GM12878 (cell line): ENCODE measurements around the gene SLC45A2. TPM values are rescaled to one million over a fixed set of nuclear protein-coding genes. Genes with fewer than 3 reads are reported as not detected.
A peak's percentile ranks its signal among the peaks of the same experiment; 100 is the strongest.

Source experiments
- ATAC-seq: fragments of 200-7000 bp; cut with Tn5 transposase; 3 replicates; pipeline ENCODE4 v1.9.1; 2020; ENCODE audit warnings: mild to moderate bottlenecking, moderate library complexity
- BruUV-seq: library from RNA; stranded (reverse); fragments of 400-500 nt; replicated peaks from 2 replicates; lab custom pipeline; 2021; lab: Mats Ljungman, UMichigan
- CTCF ChIA-PET: fragments of 300-600 bp; sonication (Branson Sonifier 250); formaldehyde crosslinking; extraction: SDS; loops from one replicate; lab custom pipeline; 2021; ENCODE audit warnings: inconsistent platforms; lab: Yijun Ruan, JAX
- POLR2A ChIA-PET: fragments of 350-600 bp; formaldehyde crosslinking; extraction: SDS; loops from one replicate; lab custom pipeline; 2021; ENCODE audit warnings: inconsistent platforms; lab: Charles Lee
- RAD21 ChIA-PET: fragments of 300-600 bp; sonication (Branson Sonifier 250); formaldehyde crosslinking; loops from one replicate; lab custom pipeline; 2023; ENCODE audit warnings: antibody characterized with exemption; ENCODE audit not compliant: unreplicated experiment; lab: Charles Lee
- SMC1A ChIA-PET: fragments of 300-600 bp; sonication (Branson Sonifier 250); formaldehyde crosslinking; loops from one replicate; lab custom pipeline; 2023; ENCODE audit not compliant: unreplicated experiment, uncharacterized antibody; lab: Charles Lee
- DNase-seq: peaks from one replicate; pipeline ENCODE4 v3.0.0-alpha.2; 2011; ENCODE audit warnings: low read depth, low spot score
- FAIRE-seq: peaks from 3 replicates; lab custom pipeline; 2011; peaks lifted over from hg19 to GRCh38; lab: Jason Lieb, UNC
- H2AFZ ChIP-seq: 2 replicates; pipeline ENCODE4 v1.6.0; 2011; ENCODE audit warnings: low read depth, low read length, control low read depth; ENCODE audit not compliant: control insufficient read depth
- H3K27ac ChIP-seq: 2 replicates; pipeline ENCODE4 v1.5.1; 2011; ENCODE audit warnings: control low read depth; ENCODE audit not compliant: control insufficient read depth, insufficient read depth
- H3K27me3 ChIP-seq, 2 experiments: replicated peaks in 1 of 2; 2 replicates each; pipeline versions ENCODE4 v1.6.0 to v1.6.1; 2011; ENCODE audit warnings: low read length in 1 of 2; ENCODE audit not compliant: control insufficient read depth in 2 of 2, insufficient read depth in 2 of 2
- H3K36me3 ChIP-seq, 2 experiments: 2 replicates each; pipeline ENCODE4 v1.5.1; 2011; ENCODE audit warnings: low read length in 1 of 2; ENCODE audit not compliant: control insufficient read depth in 2 of 2, insufficient read depth in 2 of 2
- H3K4me1 ChIP-seq: 2 replicates; pipeline ENCODE4 v1.6.1; 2011; ENCODE audit warnings: mild to moderate bottlenecking, low read length, moderate library complexity, mixed read lengths; ENCODE audit not compliant: control insufficient read depth, insufficient read depth
- H3K4me2 ChIP-seq: 2 replicates; pipeline ENCODE4 v1.6.0; 2011; ENCODE audit warnings: control low read depth; ENCODE audit not compliant: control insufficient read depth, insufficient read depth
- H3K4me3 ChIP-seq: fragments of 200-600 bp; sonication (generic); 2 replicates; pipeline ENCODE4 v1.5.1; 2016
- H3K79me2 ChIP-seq: 2 replicates; pipeline ENCODE4 v1.6.0; 2011; ENCODE audit warnings: low read length; ENCODE audit not compliant: control insufficient read depth, insufficient read depth
- H3K9ac ChIP-seq: 2 replicates; pipeline ENCODE4 v1.8.0; 2011; ENCODE audit warnings: low read length, control low read depth, mixed read lengths; ENCODE audit not compliant: control insufficient read depth, insufficient read depth
- H3K9me3 ChIP-seq: replicated peaks from 3 replicates; pipeline ENCODE4 v1.5.1; 2011; ENCODE audit warnings: mild to moderate bottlenecking, low read length; ENCODE audit not compliant: control insufficient read depth, insufficient read depth
- H4K20me1 ChIP-seq: 2 replicates; pipeline ENCODE4 v1.6.0; 2011; ENCODE audit not compliant: control insufficient read depth, insufficient read depth
- BCL3 ChIP-seq: IDR thresholded peaks from 2 replicates; pipeline ENCODE4 v1.6.1; 2011; ENCODE audit warnings: borderline replicate concordance, low read depth, mild to moderate bottlenecking, moderate library complexity, low read length; ENCODE audit not compliant: insufficient read depth, poor library complexity, severe bottlenecking
- E2F8 ChIP-seq: fragments of 450-650 bp; IDR thresholded peaks from 2 replicates; pipeline ENCODE4 v1.6.1; 2018; ENCODE audit warnings: mild to moderate bottlenecking, low read depth, moderate library complexity; ENCODE audit not compliant: partially characterized antibody
- ETV6 ChIP-seq, 2 experiments: fragments of 450-650 bp in 1 of 2; IDR thresholded peaks in 1 of 2; conservative IDR thresholded peaks in 1 of 2; 2 replicates each; pipeline ENCODE4 v1.6.1; 2014; ENCODE audit warnings: antibody characterized with exemption in 1 of 2, borderline replicate concordance in 1 of 2, low read depth in 1 of 2, mild to moderate bottlenecking in 1 of 2, moderate library complexity in 1 of 2
- FOXM1 ChIP-seq: IDR thresholded peaks from 2 replicates; pipeline ENCODE4 v1.6.1; 2012; ENCODE audit warnings: low read depth, mild to moderate bottlenecking, inconsistent platforms, low read length, moderate library complexity
- IKZF2 ChIP-seq, 2 experiments: fragments of 450-650 bp; IDR thresholded peaks; 2 replicates each; pipeline ENCODE4 v1.6.1; 2017; ENCODE audit warnings: mild to moderate bottlenecking in 2 of 2, moderate library complexity in 2 of 2
- JUNB ChIP-seq: IDR thresholded peaks from 2 replicates; pipeline ENCODE4 v1.6.1; 2016; ENCODE audit warnings: antibody characterized with exemption, mild to moderate bottlenecking
- MEF2A ChIP-seq: IDR thresholded peaks from 2 replicates; pipeline ENCODE4 v1.6.1; 2011; ENCODE audit warnings: low read depth, mild to moderate bottlenecking, low read length, moderate library complexity; ENCODE audit not compliant: insufficient read depth
- MEF2B ChIP-seq: fragments of 450-650 bp; IDR thresholded peaks from 2 replicates; pipeline ENCODE4 v1.6.1; 2018; ENCODE audit warnings: mild to moderate bottlenecking, moderate library complexity; ENCODE audit not compliant: partially characterized antibody, poor library complexity, severe bottlenecking
- MTA2 ChIP-seq: fragments of 450-650 bp; IDR thresholded peaks from 2 replicates; pipeline ENCODE4 v1.6.1; 2016; ENCODE audit warnings: low read depth, mild to moderate bottlenecking, moderate library complexity
- NFIC ChIP-seq: IDR thresholded peaks from 2 replicates; pipeline ENCODE4 v1.6.1; 2012; ENCODE audit warnings: low read depth, mild to moderate bottlenecking, inconsistent platforms, low read length, moderate library complexity
- PAX5 ChIP-seq: IDR thresholded peaks from 2 replicates; pipeline ENCODE4 v1.6.1; 2011; ENCODE audit warnings: low read depth, low read length, borderline replicate concordance
- ZBTB4 ChIP-seq: fragments of 450-650 bp; formaldehyde crosslinking; IDR thresholded peaks from 2 replicates; pipeline ENCODE4 v1.4.0; 2022; ENCODE audit warnings: mild to moderate bottlenecking, moderate library complexity
- WGBS: methylation state at CpG from one replicate; pipeline ENCODE4 v1.1.6; 2016; ENCODE audit warnings: low lambda C conversion rate; ENCODE audit not compliant: insufficient replicate concordance, insufficient coverage; ENCODE audit errors: missing lambda C conversion rate; 5-methylcytosine and 5-hydroxymethylcytosine counted together
- in situ Hi-C: fragments of 300-500 bp; cut with MboI; formaldehyde crosslinking; loops from 9 replicates; pipeline ENCODE4 v1.14.3; 2018; ENCODE audit warnings: mixed read lengths
- intact Hi-C: fragments of 100-400 bp; cut with micrococcal nuclease; formaldehyde crosslinking; loops from one replicate; pipeline ENCODE4 v1.14.2; 2022; ENCODE audit not compliant: unreplicated experiment
- polyA plus RNA-seq, 11 experiments: library from polyadenylated mRNA; depleted of rRNA in 4 of 11; unstranded in 6 of 11; stranded (reverse) in 5 of 11; fragments of >200 nt; fragmentation: Nextera tagmentation in 4 of 11; fragmentation: Illumina TruSeq in 1 of 11; extraction: Ambion mirVana in 4 of 11; extraction: Trizol in 1 of 11; gene quantifications; 1 replicate in 1 of 11; 2 replicates in 10 of 11; pipeline versions ENCODE4 v1.2.1 to v1.2.3, GENCODE V29; 2011 to 2016; ENCODE audit warnings: inconsistent platforms in 2 of 11, missing spikeins in 2 of 11, low read depth in 1 of 11
- total RNA-seq, 4 experiments: library from RNA; depleted of rRNA in 3 of 4; stranded (reverse); fragments of >200 nt in 3 of 4; fragmentation: Illumina TruSeq in 1 of 4; extraction: Trizol in 1 of 4; gene quantifications; 2 replicates each; pipeline versions ENCODE4 v1.2.1 to v1.2.3, GENCODE V29; 2013 to 2021

Gene SLC45A2
- total and polyA plus RNA-seq, 10 of the 15 experiments (the other 5 are each of a cell fraction or from before 2014, with no cell fraction given), result 0.06 to 0.07 TPM; not detected in 8

- no peak for TF ChIP-seq ZBTB4 (CRISPR knock-in tag)
- TF ChIP-seq ETV6 (conservative IDR thresholded peaks at IDR 0.05 in 1 of 2, IDR thresholded peaks at IDR 0.05 in 1 of 2; ENCODE audit: borderline replicate concordance in 1 of 2, low read depth in 1 of 2), result no peak
These were observed at the start of gene SLC45A2 (continued) for GRCh38 chr5:33984671-33985124.

- ChIA-PET RAD21 (interaction anchor here (1.4 kb wide), 1 partner anchor 24 kb away, joined by 3 read pairs; the partner anchor contains the start of gene AMACR), CTCF (interaction anchor here (0.8 kb wide), 1 partner anchor 13 kb away, joined by 3 read pairs; no protein-coding TSS in a partner anchor), SMC1A (interaction anchor here (0.9 to 1.6 kb wide), 6 partner anchors 8 to 48 kb away, joined by 3 to 5 read pairs (median 3); no protein-coding TSS in a partner anchor)
- Histone ChIP-seq H3K9me3 (no peaks in the 10 kb centered on the region), H3K27me3 (no peaks in the 10 kb centered on the region), H3K36me3 (no peaks in the 10 kb centered on the region), H2AFZ (no peak overlapping the region), H3K4me3 (no peak overlapping the region), H3K4me1 (peaks cover 3% of the 10 kb centered on the region; the same call in 1 of the 2 replicates), H3K79me2 (no peaks in the 10 kb centered on the region), H3K9ac (no peak overlapping the region), H3K27ac (no peak overlapping the region)
- no TSS peak for BruUV-seq
- FAIRE-seq (no peak), DNase-seq (no peak)
- in situ Hi-C loops, result no loop called here
- peak in 1 of 2 experiments; percentile 17; a peak in 1 of 4 replicates for TF ChIP-seq IKZF2 (IDR thresholded peaks at IDR 0.05)
- peak; percentile 70; the same call in 1 of the 2 replicates for TF ChIP-seq MEF2A
- TF ChIP-seq NFIC, result peak; percentile 54; the same call in 1 of the 2 replicates
- TF ChIP-seq FOXM1, result peak; percentile 80; the same call in 1 of the 2 replicates
- no peak for TF ChIP-seq PAX5
- 0 out of 2 replicates have a peak, but pooled peaks have one; percentile 27 for TF ChIP-seq MTA2
- TF ChIP-seq JUNB, result peak; percentile 43
- peak; percentile 59 for TF ChIP-seq MEF2B
- TF ChIP-seq BCL3, result peak; percentile 14
- TF ChIP-seq E2F8, result no peak
- TF ChIP-seq, all 136 proteins: peak for 8
- intact Hi-C loops, result no loop called here
- H3K4me2 ChIP-seq, result no peak overlapping the region; the same call in 1 of the 2 replicates
- H4K20me1 ChIP-seq, result no peaks in the 10 kb centered on the region
- POLR2A ChIA-PET, result interaction anchor here (1.7 kb wide), 1 partner anchor 11 kb away, joined by 4 read pairs; the partner anchor contains the start of gene C1QTNF3
- ATAC-seq, result no peak; the same call in 2 of the 3 replicates
- 79% methylated on average over 3 of the region's 3 CpGs for WGBS
These were observed 47.5 kb upstream of the SLC45A2 start for GRCh38 chr5:34031966-34032365.
